Kidney (tissue), 14 donors: Measurements from ENCODE around the gene SH2D4B. TPM values are rescaled to one million over a fixed set of nuclear protein-coding genes. Genes with fewer than 3 reads are reported as not detected.

Source experiments
- DNase-seq, 5 donors: peaks; one replicate each; pipeline ENCODE4 v3.0.0-alpha.2; 2013 to 2020
- FAIRE-seq: peaks from 2 replicates; lab custom pipeline; 2012; peaks lifted over from hg19 to GRCh38; lab: Jason Lieb, UNC
- H3K27ac ChIP-seq, 2 donors: one replicate each; pipeline ENCODE4 v1.7.0; 2013; ENCODE audit warnings: low read depth in 2 of 2, low read length in 2 of 2, inconsistent platforms in 1 of 2
- H3K27me3 ChIP-seq: one replicate; pipeline ENCODE4 v1.7.1; 2013; ENCODE audit warnings: low read length, inconsistent platforms; ENCODE audit not compliant: control insufficient read depth, insufficient read depth
- H3K36me3 ChIP-seq, 3 donors: one replicate each; pipeline versions ENCODE4 v1.7.0 to v1.7.1; 2013; ENCODE audit warnings: low read length in 3 of 3, control low read depth in 1 of 3, inconsistent platforms in 1 of 3; ENCODE audit not compliant: insufficient read depth in 3 of 3, control insufficient read depth in 2 of 3
- H3K4me1 ChIP-seq, 3 donors: one replicate each; pipeline versions ENCODE4 v1.7.0 to v1.7.1; 2013; ENCODE audit warnings: low read length in 3 of 3, inconsistent platforms in 1 of 3, low read depth in 1 of 3; ENCODE audit not compliant: control insufficient read depth in 2 of 3, insufficient read depth in 2 of 3
- H3K4me3 ChIP-seq, 3 donors: one replicate each; pipeline versions ENCODE4 v1.7.0 to v1.8.1; 2013; ENCODE audit warnings: low read length in 3 of 3, control low read depth in 1 of 3, inconsistent platforms in 1 of 3
- H3K9ac ChIP-seq, 3 donors: one replicate each; pipeline versions ENCODE4 v1.7.0 to v1.7.1; 2013; ENCODE audit warnings: low read length in 3 of 3, control low read depth in 1 of 3, inconsistent platforms in 1 of 3
- H3K9me3 ChIP-seq, 3 donors: one replicate each; pipeline versions ENCODE4 v1.7.0 to v1.7.1; 2013; ENCODE audit warnings: low read length in 3 of 3, control low read depth in 1 of 3, inconsistent platforms in 1 of 3; ENCODE audit not compliant: control insufficient read depth in 2 of 3, insufficient read depth in 1 of 3
- intact Hi-C: fragments of 100-400 bp; cut with DNase I; formaldehyde crosslinking; loops from one replicate; pipeline ENCODE4 v1.11.1; 2022
- polyA plus RNA-seq: library from polyadenylated mRNA; stranded (reverse); fragments of 350-450 nt; fragmentation: Illumina TruSeq; extraction: RNeasy Lipid Tissue Mini Kit (QIAGEN cat#74804); gene quantifications from one replicate; pipeline ENCODE4 v1.2.3, GENCODE V29; 2014; ENCODE audit warnings: low read depth, low replicate concordance; ENCODE audit not compliant: insufficient read depth
- total RNA-seq: library from RNA; stranded (reverse); fragmentation: NEBNext Ultra II Directional; extraction: Animal tissue kit (Norgen Biotek cat#: 25700); gene quantifications from one replicate; pipeline ENCODE4 v1.2.1, GENCODE V29; 2021
- TF ChIP-seq, protein P1 (sequence below): IDR thresholded peaks from 3 replicates; pipeline ENCODE4 v1.5.1; 2012; ENCODE audit warnings: mild to moderate bottlenecking, moderate library complexity, borderline replicate concordance; ENCODE audit not compliant: insufficient read depth; ENCODE audit errors: extremely low read depth
- donor health status: control.
- donor health status: control.
- donor health status: control.
- donor health status: control.
- donor health status: control.
- donor health status: DM: yes; HTN: yes; CAD: no.
- donor health status: Normal renal cell carcinoma (clear cell type).

The SH2D4B gene
- total and polyA plus RNA-seq, 2 donors from 2014 or later: 0.09 TPM; not detected in 1

- TF ChIP-seq, protein P1, sequence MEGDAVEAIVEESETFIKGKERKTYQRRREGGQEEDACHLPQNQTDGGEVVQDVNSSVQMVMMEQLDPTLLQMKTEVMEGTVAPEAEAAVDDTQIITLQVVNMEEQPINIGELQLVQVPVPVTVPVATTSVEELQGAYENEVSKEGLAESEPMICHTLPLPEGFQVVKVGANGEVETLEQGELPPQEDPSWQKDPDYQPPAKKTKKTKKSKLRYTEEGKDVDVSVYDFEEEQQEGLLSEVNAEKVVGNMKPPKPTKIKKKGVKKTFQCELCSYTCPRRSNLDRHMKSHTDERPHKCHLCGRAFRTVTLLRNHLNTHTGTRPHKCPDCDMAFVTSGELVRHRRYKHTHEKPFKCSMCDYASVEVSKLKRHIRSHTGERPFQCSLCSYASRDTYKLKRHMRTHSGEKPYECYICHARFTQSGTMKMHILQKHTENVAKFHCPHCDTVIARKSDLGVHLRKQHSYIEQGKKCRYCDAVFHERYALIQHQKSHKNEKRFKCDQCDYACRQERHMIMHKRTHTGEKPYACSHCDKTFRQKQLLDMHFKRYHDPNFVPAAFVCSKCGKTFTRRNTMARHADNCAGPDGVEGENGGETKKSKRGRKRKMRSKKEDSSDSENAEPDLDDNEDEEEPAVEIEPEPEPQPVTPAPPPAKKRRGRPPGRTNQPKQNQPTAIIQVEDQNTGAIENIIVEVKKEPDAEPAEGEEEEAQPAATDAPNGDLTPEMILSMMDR: no peak
- DNase-seq: peak in 1 of 5 donors; percentile 42
- Histone ChIP-seq H3K9ac (no peak overlapping the region), H3K9me3 (no peaks in the 10 kb centered on the region), H3K36me3 (peaks cover 0 to 20% (median 2%) of the 10 kb centered on the region in 3 donors), H3K27ac (peak overlapping the region in 1 of 2 donors; percentile 24), H3K27me3 (no peaks in the 10 kb centered on the region), H3K4me1 (peaks cover 4 to 48% (median 29%) of the 10 kb centered on the region in 3 donors), H3K4me3 (no peak overlapping the region)
- intact Hi-C loops: no loop called here
- FAIRE-seq: no peak
Measured at GRCh38 chr10:80506836-80507487, 30.7 kb upstream of the SH2D4B start.

DNA sequence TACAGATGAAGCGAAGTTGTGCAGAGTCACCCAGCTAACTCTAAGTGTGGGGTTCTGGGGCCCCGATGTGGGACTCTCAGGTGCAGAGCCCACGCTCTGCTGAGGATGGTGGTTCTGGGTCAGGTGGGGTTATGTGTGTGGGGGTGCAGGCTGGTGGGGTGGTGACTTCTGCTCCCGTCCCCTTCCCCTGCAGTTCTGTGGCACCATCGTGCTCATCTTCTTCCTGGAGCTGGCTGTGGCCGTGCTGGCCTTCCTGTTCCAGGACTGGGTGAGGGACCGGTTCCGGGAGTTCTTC, 28.6 kb upstream of the SH2D4B start:
- H3K9me3 ChIP-seq: no peaks in the 10 kb centered on the region
- H3K27ac ChIP-seq: peak overlapping the region; percentile 71 to 75
- H3K4me3 ChIP-seq: no peak overlapping the region
- H3K9ac ChIP-seq: no peak overlapping the region
- peaks cover 3 to 39% (median 19%) of the 10 kb centered on the region in 3 donors for H3K36me3 ChIP-seq
- H3K4me1 ChIP-seq: peaks cover 4 to 28% (median 16%) of the 10 kb centered on the region in 3 donors
- TF ChIP-seq, protein P1: no peak
- DNase-seq (peak in 1 of 5 donors; percentile 66), FAIRE-seq (no peak)
- no peaks in the 10 kb centered on the region for H3K27me3 ChIP-seq
- intact Hi-C loops: no loop called here

DNA sequence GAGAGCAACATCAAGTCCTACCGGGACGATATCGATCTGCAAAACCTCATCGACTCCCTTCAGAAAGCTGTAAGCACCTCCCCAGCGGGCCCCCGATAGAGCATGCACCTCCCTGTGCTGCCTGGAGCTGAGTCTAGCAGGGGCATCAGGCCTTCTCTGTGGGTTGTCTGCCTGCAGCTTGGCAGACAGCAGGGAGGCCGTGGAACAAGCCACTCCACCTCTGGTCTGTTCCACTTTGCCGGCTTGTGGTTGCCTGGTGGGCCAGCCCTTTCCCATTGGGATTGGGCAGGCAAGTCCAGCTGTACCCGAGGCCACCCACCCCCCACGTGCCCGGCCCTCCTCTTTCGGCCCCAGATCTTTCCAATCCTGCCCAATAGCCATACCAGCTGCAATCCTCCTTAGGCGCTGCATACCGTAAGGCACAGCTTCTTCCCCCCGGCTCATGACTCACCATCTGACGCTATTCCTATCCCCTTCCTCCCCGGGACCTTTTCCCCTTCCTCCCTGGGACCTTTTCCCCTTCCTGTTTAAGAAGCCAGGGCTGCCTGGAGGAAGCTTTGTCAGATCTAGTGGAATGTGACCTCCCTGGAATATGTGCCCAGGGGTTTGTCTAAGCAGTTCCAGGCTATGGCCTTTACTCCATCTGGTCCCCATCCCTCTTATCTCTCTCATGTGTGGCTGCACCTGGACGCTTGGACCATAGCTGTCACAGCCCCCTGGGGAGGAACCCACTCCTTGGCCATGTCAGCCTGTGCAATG, 28.1 kb upstream of the SH2D4B start:
- TF ChIP-seq, protein P1: no peak
- H3K4me3 ChIP-seq: no peak overlapping the region
- peak overlapping the region; percentile 71 to 75 for H3K27ac ChIP-seq
- no peak overlapping the region for H3K9ac ChIP-seq
- FAIRE-seq (no peak), DNase-seq (peak in 2 of 5 donors; percentile 37 to 77)
- intact Hi-C loops: no loop called here
- H3K4me1 ChIP-seq: peaks cover 3 to 22% (median 11%) of the 10 kb centered on the region in 3 donors
- H3K36me3 ChIP-seq: peaks cover 3 to 44% (median 24%) of the 10 kb centered on the region in 3 donors
- no peaks in the 10 kb centered on the region for H3K9me3 ChIP-seq
- no peaks in the 10 kb centered on the region for H3K27me3 ChIP-seq
